ENCODE data around the gene KPTN.
A peak's percentile ranks its signal among the peaks of the same experiment; 100 is the strongest.

KPTN gene

GRCh38 chr19:47483800-47484690 is at the start of gene KPTN:
Gene KPTN (minus strand): TSS chr19:47484219. CDS start chr19:47484160, 59 bp downstream.
- DNase-seq: peak in 57 of 58 donors; percentile 78 to 96 (median 91)

GRCh38 chr19:47531640-47532387 is 47.8 kb upstream of the KPTN start:
- no peak for DNase-seq

GRCh38 chr19:47529018-47529742 is 45.2 kb upstream of the KPTN start:
- no peak for DNase-seq

- DNase-seq: no peak
These were observed 42.8 kb upstream of the KPTN start for GRCh38 chr19:47526798-47527197.

- no peak for DNase-seq
These were observed 39.5 kb upstream of the KPTN start for GRCh38 chr19:47523473-47523872.

GRCh38 chr19:47521473-47522180 is 37.6 kb upstream of the KPTN start:
- DNase-seq: no peak

- DNase-seq: no peak
These were observed 36.8 kb upstream of the KPTN start for GRCh38 chr19:47520839-47521238.

- no peak for DNase-seq
These were observed 36.4 kb upstream of the KPTN start for GRCh38 chr19:47520343-47520806.

GRCh38 chr19:47518854-47519253 is 34.8 kb upstream of the KPTN start:
- DNase-seq: no peak

GRCh38 chr19:47518139-47518538 is 34.1 kb upstream of the KPTN start:
- no peak for DNase-seq

- peak; percentile 97 to 100 (median 100) for DNase-seq
These were observed 31.0 kb upstream of the KPTN start, which contains the start of gene NAPA for GRCh38 chr19:47514869-47515588. Gene NAPA (minus strand): TSS chr19:47515063. CDS start chr19:47514940, 123 bp downstream.

GRCh38 chr19:47514151-47514868 is 30.3 kb upstream of the KPTN start:
- no peak for DNase-seq

GRCh38 chr19:47512948-47513319 is 28.9 kb upstream of the KPTN start:
- DNase-seq: no peak

- no peak for DNase-seq
These were observed 28.3 kb upstream of the KPTN start for GRCh38 chr19:47512183-47512947.

GRCh38 chr19:47511681-47512080 is 27.7 kb upstream of the KPTN start:
- peak in 10 of 58 donors; percentile 17 to 48 (median 26) for DNase-seq

- DNase-seq: no peak
These were observed 27.1 kb upstream of the KPTN start for GRCh38 chr19:47511128-47511517.

- peak in 6 of 58 donors; percentile 12 to 46 (median 26) for DNase-seq
These were observed 26.6 kb upstream of the KPTN start for GRCh38 chr19:47510516-47511127.

- DNase-seq: peak in 41 of 58 donors; percentile 18 to 81 (median 46)
These were observed 26.0 kb upstream of the KPTN start for GRCh38 chr19:47509973-47510372.

Measured in anterior cingulate cortex (tissue), 58 donors.